Stimulated activated CD4-positive, alpha-beta T cell treated with anti-CD3 and anti-CD28 coated beads, Interleukin-1b, Interleukin-23, amount 100 ng/mL, for 1 hour (primary cell): ENCODE data around the gene ZNF239.
"Not testable (repeated sequence)": the region's sequence is repeated elsewhere in the genome, so short reads cannot be mapped to it uniquely, and the experiment has no call there.

Experiments used
- DNase-seq, 2 donors: peaks; one replicate each; pipeline ENCODE4 v3.0.0-alpha.2; 2020; ENCODE audit warnings: low read depth in 2 of 2

The ZNF239 gene

DNA sequence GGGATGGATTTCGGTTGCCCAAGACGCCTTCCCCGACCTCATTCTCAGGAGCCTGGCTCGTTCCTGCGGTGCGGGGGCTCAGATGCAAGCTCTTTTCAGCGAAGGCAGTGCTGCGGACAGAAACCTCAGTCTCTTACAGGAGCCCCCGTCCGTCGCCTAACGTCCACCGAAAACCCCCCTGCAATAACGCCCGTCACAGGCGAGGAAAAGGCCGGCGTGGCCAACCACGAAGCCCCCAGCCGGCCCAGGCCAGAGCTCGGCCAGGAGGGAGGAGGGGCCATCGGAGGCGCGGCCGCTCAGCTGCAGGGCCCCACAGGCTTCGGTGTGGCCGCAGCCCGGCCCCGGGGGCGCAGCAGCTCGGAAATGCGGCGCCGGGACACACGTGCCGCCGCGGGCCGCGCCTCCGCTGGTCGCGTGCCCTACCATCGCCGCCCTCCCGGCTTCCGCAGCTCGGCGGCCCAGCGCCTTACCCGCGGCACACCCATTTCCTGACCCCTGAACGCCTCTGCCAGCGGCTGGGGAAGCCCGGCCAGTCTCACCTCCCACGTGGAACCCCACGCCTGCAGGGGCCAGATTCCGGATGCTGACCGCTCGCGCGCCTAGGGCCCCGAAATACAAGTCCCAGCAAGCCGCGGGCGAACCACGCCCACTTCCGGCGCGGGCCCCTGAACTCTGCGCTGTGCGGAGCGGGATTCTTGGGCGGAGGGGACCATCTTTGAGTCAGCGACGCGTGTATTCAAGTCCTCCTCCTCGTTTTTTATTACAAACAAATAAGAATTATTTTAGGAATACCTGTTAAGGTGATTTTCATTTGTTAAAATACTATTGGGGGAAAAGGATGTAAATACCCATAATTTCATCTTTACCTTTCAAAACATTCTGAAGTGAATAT lies at the start of gene ZNF239:
Gene ZNF239 (minus strand): TSS at position 616 of the 892 bp plus-strand sequence. CDS start 16,537 bp downstream, outside the sequence.
- peak; percentile 45 to 66 for DNase-seq

DNA sequence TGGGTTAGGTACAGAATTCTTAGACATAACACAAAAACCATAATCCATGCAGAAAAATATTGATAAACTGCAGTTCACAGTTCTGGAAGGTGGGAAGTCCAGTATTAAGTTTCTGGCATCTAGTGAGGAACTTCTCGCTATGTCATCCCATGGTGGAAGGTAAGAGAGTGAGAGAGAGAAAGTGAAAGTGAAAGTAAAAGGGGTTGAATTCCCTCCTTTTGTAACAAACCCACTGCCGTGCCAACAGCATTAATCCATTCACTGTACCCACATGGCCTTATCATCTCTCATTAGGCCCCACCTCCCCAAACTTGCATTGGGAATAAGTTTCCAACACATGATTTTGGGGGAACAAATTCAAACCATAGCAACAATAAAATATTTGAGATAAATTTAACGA lies 48.9 kb upstream of the ZNF239 start:
- DNase-seq: no peak

DNA sequence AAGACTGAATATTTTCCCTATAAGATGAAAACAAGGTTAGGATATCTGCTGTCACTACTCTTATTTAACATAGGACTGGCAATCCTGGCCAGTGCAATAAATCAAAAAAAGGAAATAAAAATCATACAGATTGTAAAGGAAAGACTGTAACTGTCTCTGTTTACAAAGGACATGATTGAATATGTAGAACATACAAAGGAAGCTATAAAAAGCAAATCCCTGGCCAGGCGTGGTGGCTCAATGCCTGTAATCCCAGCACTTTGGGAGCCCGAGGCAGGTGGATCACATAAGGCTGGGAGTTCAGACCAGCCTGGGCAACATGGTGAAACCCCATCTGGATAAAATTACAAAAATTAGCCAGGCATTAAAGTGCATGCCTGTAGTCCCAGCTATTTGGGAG lies 47.6 kb upstream of the ZNF239 start:
- no peak for DNase-seq

DNA sequence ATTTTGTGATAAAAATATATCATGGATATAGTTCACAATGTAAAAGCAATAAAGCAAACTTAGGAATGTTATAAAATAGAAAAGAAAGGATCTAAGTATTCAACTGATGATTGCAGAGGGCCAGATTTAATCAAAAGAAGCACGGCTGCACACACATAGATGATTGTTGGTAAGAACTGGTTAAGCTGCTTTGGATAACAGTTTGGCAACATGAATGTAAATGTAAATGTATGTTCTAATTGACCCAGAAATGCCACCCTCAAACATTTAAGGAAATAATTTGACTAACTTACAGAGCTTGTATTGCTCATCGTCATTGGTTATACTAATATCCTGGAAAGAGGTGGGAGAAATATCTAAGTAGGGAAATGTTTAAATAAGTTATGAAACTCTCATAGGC lies 45.0 kb upstream of the ZNF239 start:
- no peak for DNase-seq

DNA sequence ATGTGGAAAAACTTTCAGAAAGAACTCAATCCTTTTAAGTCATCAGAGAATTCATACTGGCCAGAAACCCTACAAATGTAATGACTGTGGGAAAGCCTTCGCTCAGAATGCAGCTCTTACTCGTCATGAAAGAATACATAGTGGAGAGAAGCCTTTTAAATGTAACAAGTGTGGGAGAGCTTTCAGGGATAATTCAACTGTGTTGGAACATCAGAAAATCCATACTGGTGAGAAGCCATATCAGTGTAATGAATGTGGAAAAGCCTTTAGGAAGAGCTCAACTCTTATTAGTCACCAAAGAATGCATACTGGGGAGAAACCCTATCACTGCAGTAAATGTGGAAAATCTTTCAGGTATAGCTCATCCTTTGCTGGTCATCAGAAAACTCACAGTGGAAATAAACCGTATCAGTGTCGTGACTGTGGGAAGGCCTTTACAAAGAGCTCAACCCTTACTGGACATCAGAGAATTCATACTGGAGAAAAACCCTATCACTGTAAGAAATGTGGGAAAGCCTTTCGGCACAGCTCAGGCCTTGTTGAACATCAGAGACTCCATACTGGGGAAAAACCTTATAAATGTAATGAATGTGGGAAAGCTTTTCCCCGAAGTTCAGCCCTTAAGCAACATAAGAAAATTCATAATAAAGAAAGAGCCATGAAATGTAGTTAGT lies 42.4 kb upstream of the ZNF239 start:
- no peak for DNase-seq

DNA sequence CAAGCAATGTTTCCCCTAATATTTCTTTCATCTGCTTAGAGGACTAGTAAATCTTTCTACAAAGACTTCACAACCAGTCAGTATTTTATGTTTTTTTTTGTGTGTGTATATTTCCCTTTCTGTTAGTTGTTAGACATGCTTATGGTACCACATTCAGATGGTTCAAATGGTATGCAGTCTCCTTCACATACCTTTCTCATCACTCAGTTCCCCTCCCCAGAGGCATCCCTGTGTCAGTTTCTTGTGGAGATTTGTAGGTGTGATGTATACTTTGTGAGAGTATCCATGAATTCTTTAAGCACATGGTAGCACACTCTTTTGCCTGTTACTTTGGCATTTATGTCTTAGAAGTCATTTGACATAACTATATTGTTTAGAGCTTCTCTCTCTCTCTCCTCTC lies 36.2 kb upstream of the ZNF239 start:
- no peak for DNase-seq

GRCh38 chr10:43607199-43607573 lies 32.8 kb upstream of the ZNF239 start:
- DNase-seq: no peak

DNA sequence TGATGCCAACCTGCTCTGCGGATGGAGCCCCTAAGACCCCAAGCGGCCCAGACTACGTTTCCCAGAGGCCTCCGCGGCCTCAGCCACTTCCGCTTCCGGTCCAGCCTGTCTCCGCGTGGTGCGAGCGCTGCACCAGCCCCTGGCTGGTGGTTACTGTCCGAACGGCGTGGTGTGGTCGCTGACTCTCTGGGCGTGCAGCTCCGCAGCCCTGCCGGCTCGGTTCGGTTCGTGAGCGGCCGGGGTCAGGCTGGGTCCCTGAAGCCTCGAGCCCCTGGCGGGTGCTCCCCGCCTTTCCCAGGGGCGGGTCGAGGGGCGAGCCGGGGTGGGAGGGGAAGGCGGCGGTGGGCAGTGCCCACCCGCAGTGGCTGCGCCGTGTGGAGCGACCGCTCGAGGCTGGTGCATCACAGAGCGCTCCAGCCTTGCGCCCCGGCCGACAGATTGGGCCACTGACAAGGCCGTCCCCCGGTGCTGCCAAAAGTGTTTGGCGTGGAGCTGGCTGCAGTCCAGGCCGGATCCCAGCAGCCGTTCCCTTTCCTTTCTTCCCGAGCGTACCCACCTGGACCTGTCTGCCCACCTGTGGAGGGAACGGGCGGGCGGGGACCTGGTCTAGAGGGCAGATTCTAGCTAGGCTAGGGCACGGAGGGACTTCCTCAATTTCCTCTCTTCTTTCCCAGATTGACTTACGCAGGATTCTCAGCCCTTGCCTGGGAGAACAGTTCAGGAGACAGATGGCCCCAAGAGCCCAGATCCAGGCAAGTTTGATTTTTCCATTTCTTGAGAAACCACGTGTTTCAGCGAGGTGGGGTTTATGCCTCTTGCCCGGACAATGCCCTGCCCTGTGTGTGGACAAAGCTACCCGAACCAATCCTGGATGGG lies 32.1 kb upstream of the ZNF239 start, which contains the start of gene ZNF485:
Gene ZNF485 (plus strand): TSS at position 116 of the 876 bp plus-strand sequence. CDS start 613 bp downstream, at position 729.
- DNase-seq: peak; percentile 5 to 46

DNA sequence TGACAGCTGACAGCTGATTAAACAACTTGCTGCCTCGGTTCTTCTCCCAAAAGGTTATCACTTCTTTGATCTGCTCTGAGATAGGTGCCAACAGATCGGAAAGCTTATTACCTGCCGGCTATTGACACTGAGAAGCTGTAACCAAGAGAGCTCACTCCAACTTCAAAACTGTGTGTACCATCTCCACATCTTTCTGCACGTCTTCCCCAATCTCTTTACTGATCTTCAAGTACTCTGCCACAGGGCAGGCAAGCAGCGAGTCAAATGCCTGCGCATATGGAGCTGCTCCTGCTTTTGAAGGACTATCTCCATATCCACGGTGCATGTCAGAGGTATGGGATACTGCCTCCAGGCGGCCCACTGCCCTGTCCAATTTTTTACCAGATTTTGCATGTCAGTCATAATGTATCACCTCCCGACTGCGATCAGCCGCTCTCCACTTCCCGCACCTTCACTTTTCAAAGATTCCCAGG lies 31.5 kb upstream of the ZNF239 start:
- no peak for DNase-seq

DNA sequence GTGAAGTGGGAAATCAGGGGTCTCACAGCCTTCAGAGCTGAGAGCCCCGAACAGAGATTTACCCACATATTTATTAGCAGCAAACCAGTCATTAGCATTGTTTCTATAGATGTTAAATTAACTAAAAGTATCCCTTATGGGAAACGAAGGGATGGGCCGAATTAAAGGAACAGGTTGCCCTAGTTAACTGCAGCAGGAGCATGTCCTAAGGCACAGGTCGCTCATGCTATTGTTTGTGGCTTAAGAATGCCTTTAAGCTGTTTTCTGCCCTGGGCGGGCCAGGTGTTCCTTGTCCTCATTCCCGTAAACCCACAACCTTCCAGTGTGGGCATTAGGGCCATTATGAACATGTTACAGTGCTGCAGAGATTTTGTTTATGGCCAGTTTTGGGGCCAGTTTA lies 27.2 kb upstream of the ZNF239 start:
- DNase-seq: not testable (repeated sequence)

- no peak for DNase-seq
These were observed 24.9 kb upstream of the ZNF239 start for GRCh38 chr10:43599333-43599732.

- no peak for DNase-seq
These were observed 24.0 kb upstream of the ZNF239 start for GRCh38 chr10:43598446-43598845.

DNA sequence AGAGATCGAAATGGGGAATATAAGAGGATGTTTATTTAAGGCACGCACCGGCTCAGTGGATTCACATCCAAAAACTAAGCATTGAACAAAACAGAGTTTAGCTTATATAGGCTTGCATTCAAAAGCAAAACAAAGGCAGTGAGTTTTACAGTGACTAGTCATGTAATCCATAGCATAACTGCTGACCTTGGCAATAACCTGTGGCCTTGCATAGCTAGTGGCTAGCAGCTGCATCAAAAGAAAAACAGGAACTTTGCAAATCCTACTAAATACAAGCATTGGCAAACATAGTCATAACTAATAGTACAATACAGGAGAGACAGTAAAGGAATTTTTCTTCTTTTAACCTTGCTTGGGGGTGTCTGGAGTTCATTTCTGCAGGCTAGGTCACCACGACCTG lies 22.1 kb upstream of the ZNF239 start:
- DNase-seq: no peak

DNA sequence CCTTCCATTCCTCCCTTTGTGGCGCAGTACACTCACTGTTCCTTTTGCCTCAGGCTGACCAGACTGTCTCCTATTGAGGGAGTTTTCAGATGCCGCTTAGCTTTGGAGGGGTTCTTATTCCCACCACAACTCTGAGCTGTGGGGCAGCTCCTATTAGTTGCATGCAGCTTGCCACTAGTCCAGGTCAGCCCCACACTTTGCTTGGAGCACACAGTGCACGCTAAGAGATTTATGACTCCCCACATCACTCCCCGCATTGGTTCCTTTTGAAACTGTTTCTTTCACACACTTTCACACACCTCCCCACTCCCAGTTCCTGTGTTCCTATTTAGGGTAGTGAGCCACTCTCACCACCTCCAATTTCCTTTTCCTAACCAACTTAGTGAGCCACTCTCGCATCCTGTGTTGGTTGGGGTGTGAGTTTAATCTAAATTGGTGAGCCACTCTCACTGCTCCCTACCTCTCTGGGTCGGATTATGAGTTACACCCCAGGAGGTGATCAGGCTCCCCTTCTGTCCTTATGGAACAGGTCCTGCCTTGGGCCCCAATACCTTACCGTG lies 21.4 kb upstream of the ZNF239 start:
- DNase-seq: no peak

- DNase-seq: no peak
These were observed 20.7 kb upstream of the ZNF239 start for GRCh38 chr10:43594944-43595589.

GRCh38 chr10:43591303-43591904 lies 17.0 kb upstream of the ZNF239 start:
- DNase-seq: no peak

DNA sequence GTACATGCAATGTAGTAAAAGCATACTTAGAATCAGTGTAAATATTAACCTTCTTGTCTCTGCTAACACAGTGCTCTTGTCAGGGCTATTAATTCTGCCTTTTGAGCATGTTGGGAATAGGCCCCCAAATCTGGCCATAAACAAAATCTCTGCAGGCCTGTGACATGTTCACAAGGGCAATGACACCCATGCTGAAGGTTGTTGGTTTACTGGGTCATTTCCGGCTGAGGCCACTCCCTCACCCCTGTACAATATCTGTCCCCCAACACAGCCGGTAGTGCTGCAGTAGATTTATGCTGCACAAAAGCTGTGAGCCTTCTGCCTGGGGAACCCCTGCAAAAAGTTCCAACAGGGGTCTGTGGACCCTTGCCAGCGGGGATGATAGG lies 12.3 kb upstream of the ZNF239 start:
- DNase-seq: not testable (repeated sequence)

DNA sequence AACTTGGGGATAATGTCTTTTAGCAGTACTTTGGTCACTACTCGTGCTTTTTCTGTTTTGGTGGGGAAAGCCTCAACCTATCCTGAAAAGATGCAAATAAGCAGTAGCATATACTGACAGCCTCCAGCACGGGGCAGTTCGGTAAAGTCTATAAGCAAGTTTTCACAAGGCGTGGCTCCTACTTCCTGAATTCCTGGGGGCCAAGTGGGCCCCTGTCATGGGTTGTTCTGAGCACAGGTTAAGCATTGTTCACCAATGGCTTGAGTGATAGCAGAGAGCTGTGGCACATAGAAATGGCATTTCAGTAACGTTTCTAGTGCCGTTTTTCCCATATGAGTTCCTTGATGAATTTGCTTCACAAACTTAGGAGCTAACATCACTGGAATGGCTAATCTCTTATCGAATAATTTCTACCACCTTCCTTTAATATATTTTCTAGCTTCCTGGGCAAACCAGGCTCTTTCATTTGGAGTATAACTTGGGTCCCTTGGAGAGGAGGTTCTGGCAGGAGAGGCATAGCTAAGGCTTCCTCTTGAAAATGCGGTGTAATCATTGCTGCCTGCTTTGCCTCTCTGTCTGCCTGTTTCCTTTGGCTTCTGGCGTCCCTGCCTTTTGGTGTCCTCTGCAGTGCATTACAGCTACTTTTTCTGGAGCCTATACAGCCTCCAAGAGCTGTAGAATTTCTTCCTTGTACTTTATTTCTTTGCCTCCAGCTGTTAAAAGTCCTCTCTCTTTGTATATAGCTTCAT lies 11.7 kb upstream of the ZNF239 start:
- no peak for DNase-seq

- DNase-seq: no peak
These were observed 10.6 kb upstream of the ZNF239 start for GRCh38 chr10:43585046-43585445.

DNA sequence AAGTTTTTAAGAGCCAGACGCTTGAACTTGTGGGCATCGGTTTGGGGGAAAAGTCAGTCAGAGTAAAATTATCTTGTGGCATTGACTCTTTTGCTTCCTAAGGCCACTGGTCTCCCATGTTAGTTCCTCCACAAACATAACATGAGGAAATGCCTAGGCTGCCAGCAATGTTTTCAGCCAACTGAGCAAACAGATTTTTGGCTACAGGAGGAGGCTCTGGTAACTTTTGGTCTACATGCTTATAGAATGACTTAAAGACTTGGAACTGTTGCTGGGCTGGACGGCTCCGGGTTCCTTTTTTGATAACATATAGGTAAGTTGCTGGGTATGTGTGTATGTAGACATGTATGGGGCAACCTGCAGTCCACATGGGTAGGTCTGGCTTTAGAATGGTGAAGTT lies 9.6 kb upstream of the ZNF239 start:
- DNase-seq: no peak
